Midbrain (tissue), 1 donor: ENCODE data around the gene IL37.

Source experiments
- DNase-seq: peaks from one replicate; lab custom pipeline; 2025; lab: John Stamatoyannopoulos, UW

The IL37 gene

GRCh38 chr2:112959109-112959812 is 48.3 kb downstream of the IL37 start:
- no peak for DNase-seq

GRCh38 chr2:112960230-112960825 is 49.4 kb downstream of the IL37 start:
- no peak for DNase-seq

GRCh38 chr2:112962308-112963175 is 51.6 kb downstream of the IL37 start:
- no peak for DNase-seq

GRCh38 chr2:112967023-112967422 is 56.1 kb downstream of the IL37 start:
- no peak for DNase-seq
